HepG2 (cell line): Measurements from ENCODE around the gene TELO2. TPM values are rescaled to one million over a fixed set of nuclear protein-coding genes. Genes with fewer than 3 reads are reported as not detected.

Source experiments
- ATAC-seq: fragments of 200-7000 bp; cut with Tn5 transposase; 3 replicates; pipeline ENCODE4 v1.9.1; 2020; ENCODE audit warnings: mild to moderate bottlenecking, moderate library complexity
- BruUV-seq: library from RNA; stranded (reverse); fragments of 400-500 nt; replicated peaks from 2 replicates; lab custom pipeline; 2021; lab: Mats Ljungman, UMichigan
- CTCF ChIA-PET: fragments of 300-600 bp; formaldehyde crosslinking; extraction: SDS; loops from one replicate; lab custom pipeline; 2021; ENCODE audit warnings: low total read pairs, inconsistent platforms, low intra/inter-chr PET ratio; lab: Yijun Ruan, JAX
- POLR2A ChIA-PET: fragments of 350-600 bp; sonication (Branson Sonifier 250); formaldehyde crosslinking; loops from one replicate; lab custom pipeline; 2020; ENCODE audit warnings: antibody characterized with exemption, inconsistent platforms; lab: Yijun Ruan, JAX
- DNase-seq: peaks from one replicate; pipeline ENCODE4 v3.0.0-alpha.2; 2015; ENCODE audit warnings: low spot score
- FAIRE-seq: peaks from 3 replicates; lab custom pipeline; 2011; peaks lifted over from hg19 to GRCh38; lab: Jason Lieb, UNC
- H2AFZ ChIP-seq: one replicate; pipeline ENCODE4 v1.6.1; 2011; ENCODE audit warnings: low read length, inconsistent platforms
- H3K27ac ChIP-seq: fragments of 300-600 bp; 3 replicates; pipeline ENCODE4 v1.8.0; 2011; ENCODE audit warnings: mixed run types, mild to moderate bottlenecking, mixed read lengths, low read length, inconsistent platforms; ENCODE audit not compliant: insufficient read depth; ENCODE audit errors: extremely low read length
- H3K27me3 ChIP-seq, 2 experiments: fragments of 200-600 bp in 1 of 2; 2 replicates in 1 of 2; 3 replicates in 1 of 2; pipeline versions ENCODE4 v1.6.0 to v1.8.0; 2011; ENCODE audit warnings: low read length in 2 of 2, mild to moderate bottlenecking in 2 of 2, moderate library complexity in 2 of 2, inconsistent platforms in 1 of 2; ENCODE audit not compliant: insufficient read depth in 2 of 2, control insufficient read depth in 1 of 2
- H3K36me3 ChIP-seq, 2 experiments: fragments of 200-600 bp in 1 of 2; replicated peaks in 1 of 2; 2 replicates in 1 of 2; 3 replicates in 1 of 2; pipeline versions ENCODE4 v1.5.1 to v1.8.0; 2011; ENCODE audit warnings: low read length in 2 of 2, inconsistent platforms in 1 of 2; ENCODE audit not compliant: insufficient read depth in 2 of 2, control insufficient read depth in 1 of 2
- H3K4me1 ChIP-seq: 2 replicates; pipeline ENCODE4 v1.5.1; 2012; ENCODE audit warnings: low read length, inconsistent platforms; ENCODE audit not compliant: insufficient read depth
- H3K4me2 ChIP-seq: 2 replicates; pipeline ENCODE4 v1.6.0; 2011; ENCODE audit warnings: low read depth, low read length, inconsistent platforms
- H3K4me3 ChIP-seq, 3 experiments: fragments of 200-600 bp in 1 of 3; sonication (generic), shearing (Covaris generic) in 1 of 3; replicated peaks in 1 of 3; 2 replicates each; pipeline ENCODE4 v1.5.1; 2011 to 2016; ENCODE audit warnings: low read length in 3 of 3, inconsistent platforms in 2 of 3, low read depth in 2 of 3, mild to moderate bottlenecking in 2 of 3, control low read depth in 1 of 3, mixed read lengths in 1 of 3; ENCODE audit not compliant: insufficient read depth in 1 of 3
- H3K79me2 ChIP-seq: one replicate; pipeline ENCODE4 v1.6.1; 2011; ENCODE audit warnings: low read length, inconsistent platforms; ENCODE audit not compliant: insufficient read depth
- H3K9ac ChIP-seq: 2 replicates; pipeline ENCODE4 v1.6.0; 2011; ENCODE audit warnings: mild to moderate bottlenecking, low read depth, low read length, inconsistent platforms; ENCODE audit not compliant: insufficient read depth
- H3K9me3 ChIP-seq: 2 replicates; pipeline ENCODE4 v1.5.1; 2012; ENCODE audit warnings: mild to moderate bottlenecking, low read length
- H4K20me1 ChIP-seq: 2 replicates; pipeline ENCODE4 v1.6.0; 2011; ENCODE audit warnings: inconsistent platforms, mild to moderate bottlenecking, low read length, moderate library complexity; ENCODE audit not compliant: insufficient read depth
- BATF2 ChIP-seq: sonication (generic); formaldehyde crosslinking; IDR thresholded peaks from 2 replicates; pipeline ENCODE4 v1.8.0; 2022; ENCODE audit warnings: mild to moderate bottlenecking, missing genetic modification reagents, moderate library complexity
- CBFB ChIP-seq: sonication (generic); formaldehyde crosslinking; IDR thresholded peaks from 2 replicates; pipeline ENCODE4 v1.4.0; 2020; ENCODE audit warnings: missing genetic modification reagents
- CERS6 ChIP-seq: sonication (generic); formaldehyde crosslinking; IDR thresholded peaks from 2 replicates; pipeline ENCODE4 v1.5.0; 2020; ENCODE audit warnings: missing genetic modification reagents
- HOXA7 ChIP-seq: sonication (generic); formaldehyde crosslinking; IDR thresholded peaks from 2 replicates; pipeline ENCODE4 v1.8.1; 2022; ENCODE audit warnings: mild to moderate bottlenecking, missing genetic modification reagents, moderate library complexity
- RBFOX2 ChIP-seq: fragments of 200-400 bp; formaldehyde crosslinking; IDR thresholded peaks from 2 replicates; pipeline ENCODE4 v1.6.1; 2017; ENCODE audit warnings: low read depth, mild to moderate bottlenecking, low read length
- ZNF441 ChIP-seq: sonication (generic); formaldehyde crosslinking; IDR thresholded peaks from 2 replicates; pipeline ENCODE4 v1.7.0; 2021; ENCODE audit warnings: missing genetic modification reagents, borderline replicate concordance
- ZNF570 ChIP-seq: sonication (generic); formaldehyde crosslinking; IDR thresholded peaks from 2 replicates; pipeline ENCODE4 v1.4.0; 2020; ENCODE audit warnings: mild to moderate bottlenecking, missing genetic modification reagents, borderline replicate concordance
- ZNF770 ChIP-seq: sonication (generic); formaldehyde crosslinking; IDR thresholded peaks from 2 replicates; pipeline ENCODE4 v1.5.0; 2020; ENCODE audit warnings: mild to moderate bottlenecking, missing genetic modification reagents
- WGBS: methylation state at CpG from one replicate; pipeline ENCODE4 v1.1.6; 2017; ENCODE audit warnings: low lambda C conversion rate; 5-methylcytosine and 5-hydroxymethylcytosine counted together
- in situ Hi-C: cut with HindIII; loops from 2 replicates; pipeline ENCODE4 v1.10.0; 2017; ENCODE audit warnings: low pct_unique_long_range_greater_than_20kb; ENCODE audit not compliant: extremely low pct_ligation_motif_present
- intact Hi-C: fragments of 100-400 bp; cut with micrococcal nuclease; formaldehyde crosslinking; loops from one replicate; pipeline ENCODE4 v1.10.0; 2022; ENCODE audit not compliant: unreplicated experiment
- polyA plus RNA-seq, 8 experiments: library from polyadenylated mRNA; depleted of rRNA in 3 of 8; stranded (reverse) in 7 of 8; unstranded in 1 of 8; fragments of >200 nt; fragmentation: Illumina TruSeq in 4 of 8; extraction: Trizol in 4 of 8; gene quantifications; 2 replicates each; pipeline versions ENCODE4 v1.2.1 to v1.2.3, GENCODE V29; 2011 to 2016; ENCODE audit warnings: low read depth in 4 of 8, missing spikeins in 1 of 8, mixed read lengths in 1 of 8; ENCODE audit not compliant: insufficient read depth in 1 of 8
- total RNA-seq, 5 experiments: library from RNA; depleted of rRNA; stranded (reverse); fragments of >200 nt; fragmentation: Illumina TruSeq; extraction: Trizol; gene quantifications; 2 replicates each; pipeline ENCODE4 v1.2.3, GENCODE V29; 2016; ENCODE audit warnings: low read depth in 1 of 5

The TELO2 gene
- total and polyA plus RNA-seq, 2 of the 13 experiments (the other 11 are each of a cell fraction or from before 2014, with no cell fraction given): 10.1 to 17.9 TPM

- no TSS peak for BruUV-seq
- Histone ChIP-seq H3K36me3 (peaks cover 8 to 31% of the 10 kb centered on the region in 2 experiments; a peak in 2 of 5 replicates), H4K20me1 (no peaks in the 10 kb centered on the region), H3K27me3 (no peaks in the 10 kb centered on the region), H3K9ac (no peak overlapping the region), H3K27ac (no peak overlapping the region), H3K79me2 (no peaks in the 10 kb centered on the region), H2AFZ (no peak overlapping the region), H3K4me1 (no peaks in the 10 kb centered on the region), H3K4me3 (no peak overlapping the region), H3K4me2 (no peak overlapping the region), H3K9me3 (no peaks in the 10 kb centered on the region)
- DNase-seq (no peak), FAIRE-seq (no peak), ATAC-seq (no peak)
- POLR2A ChIA-PET: interaction anchor here (1.2 kb wide), 1 partner anchor 10 kb away, joined by 3 read pairs; no protein-coding TSS in a partner anchor
- intact Hi-C loops (no loop called here), in situ Hi-C loops (no loop called here)
- TF ChIP-seq ZNF441 (CRISPR knock-in tag) (no peak), RBFOX2 (0 out of 2 replicates have a peak, but pooled peaks have one; percentile 18)
- CTCF ChIA-PET: no interaction called here
- WGBS: 95% methylated on average over 13 of the region's 42 CpGs
These were observed 9.2 kb downstream of the TELO2 start for GRCh38 chr16:1502092-1503004.

GRCh38 chr16:1503110-1503955 is 10.2 kb downstream of the TELO2 start:
- H3K4me1 ChIP-seq: no peaks in the 10 kb centered on the region
- H3K79me2 ChIP-seq: no peaks in the 10 kb centered on the region
- H3K27ac ChIP-seq: no peak overlapping the region
- peaks cover 8 to 31% of the 10 kb centered on the region in 2 experiments; a peak in 2 of 5 replicates for H3K36me3 ChIP-seq
- intact Hi-C loops (no loop called here), in situ Hi-C loops (no loop called here)
- H3K4me2 ChIP-seq: no peak overlapping the region
- H3K9ac ChIP-seq: no peak overlapping the region
- ChIA-PET POLR2A (interaction anchor here (1.2 kb wide), 1 partner anchor 11 kb away, joined by 3 read pairs; no protein-coding TSS in a partner anchor), CTCF (no interaction called here)
- no peaks in the 10 kb centered on the region for H3K27me3 ChIP-seq
- no peaks in the 10 kb centered on the region for H4K20me1 ChIP-seq
- H3K4me3 ChIP-seq: no peak overlapping the region
- 97% methylated on average over 37 of the region's 37 CpGs for WGBS
- DNase-seq: no peak
- no peaks in the 10 kb centered on the region for H3K9me3 ChIP-seq
- no peak for FAIRE-seq
- ATAC-seq: no peak
- no peak overlapping the region for H2AFZ ChIP-seq
- BruUV-seq: no TSS peak
- TF ChIP-seq CERS6 (CRISPR knock-in tag): no peak
- TF ChIP-seq BATF2 (CRISPR knock-in tag): no peak
- TF ChIP-seq ZNF570 (CRISPR knock-in tag): no peak
- no peak for TF ChIP-seq CBFB (CRISPR knock-in tag)
- peak; percentile 16; the same call in 1 of the 2 replicates for TF ChIP-seq ZNF770 (CRISPR knock-in tag)
- TF ChIP-seq HOXA7 (CRISPR knock-in tag): no peak
